A549 (cell line): Measurements from ENCODE around the gene PBX1. TPM values are rescaled to one million over a fixed set of nuclear protein-coding genes. Genes with fewer than 3 reads are reported as not detected.

Source experiments
- ATAC-seq, 2 experiments: fragments of 200-7000 bp in 1 of 2; fragments of >200 bp in 1 of 2; cut with Nextera tagmentation in 1 of 2; cut with Tn5 transposase in 1 of 2; 3 replicates each; pipeline versions ENCODE4 v1.8.0 to v1.9.1; 2018 to 2020; ENCODE audit warnings: mild to moderate bottlenecking in 1 of 2, moderate library complexity in 1 of 2
- CTCF ChIA-PET: fragments of 300-600 bp; sonication (Branson Sonifier 250); formaldehyde crosslinking; extraction: SDS; loops from one replicate; lab custom pipeline; 2021; ENCODE audit warnings: antibody characterized with exemption, inconsistent platforms; lab: Yijun Ruan, JAX
- POLR2A ChIA-PET: fragments of 350-600 bp; formaldehyde crosslinking; extraction: SDS; loops from one replicate; lab custom pipeline; 2021; ENCODE audit warnings: antibody characterized with exemption, inconsistent platforms; lab: Yijun Ruan, JAX
- DNase-seq, 2 experiments: peaks; one replicate each; pipeline versions ENCODE4 v3.0.0 to v3.0.0-alpha.2; 2011 to 2016; ENCODE audit warnings: low read depth in 1 of 2, low spot score in 1 of 2
- FAIRE-seq: peaks from 2 replicates; lab custom pipeline; 2011; peaks lifted over from hg19 to GRCh38; lab: Jason Lieb, UNC
- H3K27ac ChIP-seq, 2 experiments: fragments of >200 bp; sonication (Bioruptor Twin); formaldehyde crosslinking; 3 replicates each; pipeline ENCODE4 v1.5.1; 2016 to 2017
- H3K4me1 ChIP-seq: fragments of >200 bp; sonication (Bioruptor Twin); formaldehyde crosslinking; 3 replicates; pipeline ENCODE4 v1.6.1; 2016
- H3K4me2 ChIP-seq: fragments of >200 bp; sonication (Bioruptor Twin); formaldehyde crosslinking; 3 replicates; pipeline ENCODE4 v1.6.1; 2016
- H3K4me3 ChIP-seq: fragments of >200 bp; sonication (Bioruptor Twin); formaldehyde crosslinking; 3 replicates; pipeline ENCODE4 v1.5.1; 2016
- H3K9me3 ChIP-seq: fragments of >200 bp; sonication (Bioruptor Twin); formaldehyde crosslinking; 3 replicates; pipeline ENCODE4 v1.6.1; 2016
- CBX2 ChIP-seq: fragments of 200-600 bp; sonication (generic); IDR thresholded peaks from 2 replicates; pipeline ENCODE4 v1.6.1; 2016; ENCODE audit warnings: low read depth, mild to moderate bottlenecking, borderline replicate concordance
- CBX8 ChIP-seq: fragments of 200-600 bp; sonication (generic); IDR thresholded peaks from 2 replicates; pipeline ENCODE4 v1.6.1; 2016
- CEBPB ChIP-seq, 2 experiments: fragments of >200 bp in 1 of 2; sonication (Bioruptor Twin) in 1 of 2; formaldehyde crosslinking in 1 of 2; IDR thresholded peaks; 2 replicates each; pipeline ENCODE4 v1.6.1; 2012 to 2016
- CHD2 ChIP-seq: fragments of 150-350 bp; IDR thresholded peaks from 2 replicates; pipeline ENCODE4 v1.6.1; 2014; ENCODE audit warnings: low read length; ENCODE audit not compliant: partially characterized antibody
- CHD4 ChIP-seq: fragments of 200-600 bp; sonication (generic); IDR thresholded peaks from 2 replicates; pipeline ENCODE4 v1.6.1; 2016; ENCODE audit warnings: antibody characterized with exemption, mild to moderate bottlenecking, borderline replicate concordance
- EHF ChIP-seq: fragments of 250-450 bp; sonication (Bioruptor Pico); IDR thresholded peaks from 2 replicates; pipeline ENCODE4 v1.5.0; 2020; ENCODE audit warnings: mild to moderate bottlenecking
- EP300 ChIP-seq, 2 experiments: fragments of >200 bp; sonication (Bioruptor Twin); formaldehyde crosslinking; IDR thresholded peaks; 2 replicates in 1 of 2; 3 replicates in 1 of 2; pipeline ENCODE4 v1.6.1; 2016 to 2017
- FOSL2 ChIP-seq, 2 experiments: fragments of 450-650 bp in 1 of 2; fragments of >200 bp in 1 of 2; sonication (Bioruptor Twin) in 1 of 2; formaldehyde crosslinking; IDR thresholded peaks; 2 replicates each; pipeline versions ENCODE4 v1.5.0 to v1.6.1; 2016 to 2020; ENCODE audit warnings: mild to moderate bottlenecking in 1 of 2, moderate library complexity in 1 of 2
- FOXS1 ChIP-seq: fragments of 250-450 bp; sonication (Bioruptor Pico); IDR thresholded peaks from 2 replicates; pipeline ENCODE4 v1.5.0; 2020; ENCODE audit warnings: mild to moderate bottlenecking, moderate library complexity
- HEYL ChIP-seq: fragments of 250-450 bp; sonication (Bioruptor Pico); IDR thresholded peaks from 2 replicates; pipeline ENCODE4 v1.8.0; 2021; ENCODE audit warnings: mild to moderate bottlenecking, moderate library complexity
- HOXB13 ChIP-seq: fragments of 250-450 bp; sonication (Bioruptor Pico); IDR thresholded peaks from 2 replicates; pipeline ENCODE4 v1.5.0; 2020; ENCODE audit warnings: low read depth, mild to moderate bottlenecking, moderate library complexity
- KDM5A ChIP-seq: fragments of 200-600 bp; sonication (generic); IDR thresholded peaks from 2 replicates; pipeline ENCODE4 v1.6.1; 2016; ENCODE audit warnings: antibody characterized with exemption, mild to moderate bottlenecking
- MAZ ChIP-seq: fragments of 150-350 bp; IDR thresholded peaks from 2 replicates; pipeline ENCODE4 v1.6.1; 2014; ENCODE audit warnings: antibody characterized with exemption, low read depth, low read length, borderline replicate concordance
- NPAS2 ChIP-seq: fragments of 250-450 bp; sonication (Bioruptor Pico); IDR thresholded peaks from 2 replicates; pipeline ENCODE4 v1.8.0; 2022; ENCODE audit warnings: mild to moderate bottlenecking, moderate library complexity, borderline replicate concordance
- NR3C1 ChIP-seq: fragments of >200 bp; sonication (Bioruptor Twin); formaldehyde crosslinking; IDR thresholded peaks from 3 replicates; pipeline ENCODE4 v1.6.1; 2017
- RAD21 ChIP-seq, 2 experiments: fragments of >200 bp in 1 of 2; sonication (Bioruptor Twin) in 1 of 2; formaldehyde crosslinking in 1 of 2; IDR thresholded peaks in 1 of 2; conservative IDR thresholded peaks in 1 of 2; 2 replicates in 1 of 2; 3 replicates in 1 of 2; pipeline ENCODE4 v1.6.1; 2012 to 2018; ENCODE audit warnings: inconsistent platforms in 1 of 2
- RARB ChIP-seq: fragments of 250-450 bp; sonication (Bioruptor Pico); IDR thresholded peaks from 2 replicates; pipeline ENCODE4 v1.8.0; 2021; ENCODE audit warnings: mild to moderate bottlenecking, moderate library complexity
- RCOR1 ChIP-seq: fragments of 150-350 bp; IDR thresholded peaks from 2 replicates; pipeline ENCODE4 v1.6.1; 2014; ENCODE audit warnings: antibody characterized with exemption, low read length, low read depth
- RFX5 ChIP-seq: fragments of 450-650 bp; IDR thresholded peaks from 2 replicates; pipeline ENCODE4 v1.7.1; 2014; ENCODE audit warnings: antibody characterized with exemption, mild to moderate bottlenecking, moderate library complexity
- TFCP2L1 ChIP-seq: fragments of 250-450 bp; sonication (Bioruptor Pico); IDR thresholded peaks from 2 replicates; pipeline ENCODE4 v1.5.0; 2021; ENCODE audit warnings: mild to moderate bottlenecking
- TP53 ChIP-seq: fragments of 250-450 bp; sonication (Bioruptor Pico); IDR thresholded peaks from 2 replicates; pipeline ENCODE4 v1.5.0; 2021; ENCODE audit warnings: mild to moderate bottlenecking, moderate library complexity
- WGBS: methylation state at CpG from one replicate; pipeline ENCODE4 v1.1.6; 2017; ENCODE audit errors: missing lambda C conversion rate; 5-methylcytosine and 5-hydroxymethylcytosine counted together
- polyA plus RNA-seq, 4 experiments: library from polyadenylated mRNA; depleted of rRNA in 3 of 4; stranded (reverse); fragments of >200 nt; fragmentation: RNase III in 1 of 4; extraction: RNeasy Plus Mini Kit Qiagen cat#74134 plus additional on column Dnase treatment in 1 of 4; gene quantifications; 2 replicates in 3 of 4; 3 replicates in 1 of 4; pipeline ENCODE4 v1.2.3, GENCODE V29; 2011 to 2017
- TF ChIP-seq, protein P1 (sequence below): IDR thresholded peaks from 2 replicates; pipeline ENCODE4 v1.6.1; 2012
- TF ChIP-seq, protein P2 (sequence below): IDR thresholded peaks from 2 replicates; pipeline ENCODE4 v1.6.1; 2012; ENCODE audit warnings: low read depth, borderline replicate concordance
- TF ChIP-seq, protein P3 (sequence below): fragments of >200 bp; sonication (Bioruptor Twin); formaldehyde crosslinking; IDR thresholded peaks from 3 replicates; pipeline ENCODE4 v1.5.1; 2016
- TF ChIP-seq, protein P4 (sequence below): fragments of >200 bp; sonication (Bioruptor Twin); formaldehyde crosslinking; IDR thresholded peaks from 3 replicates; pipeline ENCODE4 v1.6.1; 2016

PBX1 gene
- polyA plus RNA-seq, 2 of the 4 experiments (the other 2 are of a cell fraction), result 47.8 to 61.5 TPM

DNA sequence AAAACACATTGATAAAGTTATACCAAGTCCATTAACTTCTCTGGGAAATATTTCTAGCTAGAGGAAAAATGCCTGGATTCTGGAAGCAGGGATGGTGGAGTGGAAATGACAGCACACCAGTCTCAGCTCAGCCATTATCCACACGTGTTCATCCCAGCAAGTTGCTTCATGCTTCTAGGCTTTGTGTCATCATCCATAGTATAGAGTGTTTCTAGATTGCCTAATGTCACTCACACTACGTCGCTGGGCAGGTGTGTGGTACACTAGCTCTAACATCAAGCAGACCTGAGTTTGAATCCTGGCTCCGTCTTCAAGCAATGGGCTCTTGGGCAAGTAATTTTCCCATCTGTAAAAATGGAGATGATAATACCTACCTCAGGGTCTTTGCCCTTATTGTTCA is 326.3 kb downstream of the PBX1 start:
- POLR2A ChIA-PET, result no interaction called here
- Histone ChIP-seq H3K27ac (no peak overlapping the region), H3K4me2 (no peak overlapping the region), H3K4me3 (no peak overlapping the region), H3K9me3 (no peaks in the 10 kb centered on the region), H3K4me1 (no peaks in the 10 kb centered on the region)
- DNase-seq, result no peak
- 33% methylated on average over 4 of the region's 4 CpGs for WGBS
- no peak for ATAC-seq
- no peak for FAIRE-seq
- no peak for TF ChIP-seq KDM5A
- TF ChIP-seq RAD21 (conservative IDR thresholded peaks at IDR 0.05 in 1 of 2, IDR thresholded peaks at IDR 0.05 in 1 of 2), result no peak
- TF ChIP-seq, protein P1, sequence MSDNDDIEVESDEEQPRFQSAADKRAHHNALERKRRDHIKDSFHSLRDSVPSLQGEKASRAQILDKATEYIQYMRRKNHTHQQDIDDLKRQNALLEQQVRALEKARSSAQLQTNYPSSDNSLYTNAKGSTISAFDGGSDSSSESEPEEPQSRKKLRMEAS, result no peak
- TF ChIP-seq FOXS1 (CRISPR knock-in tag), result no peak
- TF ChIP-seq RCOR1, result no peak
- no peak for TF ChIP-seq TP53 (CRISPR knock-in tag)
- TF ChIP-seq CBX2, result no peak
- TF ChIP-seq NPAS2 (CRISPR knock-in tag), result no peak
- TF ChIP-seq TFCP2L1 (CRISPR knock-in tag), result no peak
- TF ChIP-seq RFX5, result no peak
- TF ChIP-seq CBX8, result no peak
- no peak for TF ChIP-seq FOSL2 (IDR thresholded peaks at IDR 0.05)
- no peak for TF ChIP-seq FOSL2 (CRISPR knock-in tag; IDR thresholded peaks at IDR 0.05)
- TF ChIP-seq CHD2, result no peak
- TF ChIP-seq EHF (CRISPR knock-in tag), result no peak
- no peak for TF ChIP-seq RARB (CRISPR knock-in tag)
- TF ChIP-seq EP300 (IDR thresholded peaks at IDR 0.05), result no peak
- TF ChIP-seq CHD4, result no peak
- TF ChIP-seq, protein P2, sequence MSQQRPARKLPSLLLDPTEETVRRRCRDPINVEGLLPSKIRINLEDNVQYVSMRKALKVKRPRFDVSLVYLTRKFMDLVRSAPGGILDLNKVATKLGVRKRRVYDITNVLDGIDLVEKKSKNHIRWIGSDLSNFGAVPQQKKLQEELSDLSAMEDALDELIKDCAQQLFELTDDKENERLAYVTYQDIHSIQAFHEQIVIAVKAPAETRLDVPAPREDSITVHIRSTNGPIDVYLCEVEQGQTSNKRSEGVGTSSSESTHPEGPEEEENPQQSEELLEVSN, result no peak
- no peak for TF ChIP-seq MAZ
- TF ChIP-seq HEYL, result no peak
- CTCF ChIA-PET, result no interaction called here

DNA sequence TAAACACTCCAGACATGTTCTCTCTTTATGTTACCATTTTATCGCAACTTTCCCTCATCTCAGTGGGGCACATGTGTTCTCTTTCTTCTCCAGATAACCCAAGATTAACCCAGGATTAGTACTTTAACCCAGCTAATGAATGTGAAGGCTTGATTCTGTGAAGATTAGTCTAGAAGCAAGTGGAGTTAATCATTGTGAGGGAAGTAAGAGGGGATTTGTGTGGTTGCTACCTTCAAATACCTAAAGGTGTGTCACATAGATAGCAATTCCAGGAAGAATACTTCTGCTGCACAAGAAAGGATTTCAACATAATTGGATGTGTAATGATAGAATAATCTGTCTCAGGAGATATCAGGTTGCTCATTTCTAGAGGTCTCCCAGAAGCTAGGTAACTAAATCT is 327.1 kb downstream of the PBX1 start:
- POLR2A ChIA-PET, result no interaction called here
- FAIRE-seq, result no peak
- ATAC-seq, result no peak
- DNase-seq, result no peak
- no peak for TF ChIP-seq CEBPB (IDR thresholded peaks at IDR 0.05)
- no peak for TF ChIP-seq EHF (CRISPR knock-in tag)
- no peak for TF ChIP-seq FOSL2 (IDR thresholded peaks at IDR 0.05)
- no peak for TF ChIP-seq FOSL2 (CRISPR knock-in tag; IDR thresholded peaks at IDR 0.05)
- no peak for TF ChIP-seq RAD21 (conservative IDR thresholded peaks at IDR 0.05 in 1 of 2, IDR thresholded peaks at IDR 0.05 in 1 of 2)
- TF ChIP-seq NR3C1, result no peak
- TF ChIP-seq, protein P3, sequence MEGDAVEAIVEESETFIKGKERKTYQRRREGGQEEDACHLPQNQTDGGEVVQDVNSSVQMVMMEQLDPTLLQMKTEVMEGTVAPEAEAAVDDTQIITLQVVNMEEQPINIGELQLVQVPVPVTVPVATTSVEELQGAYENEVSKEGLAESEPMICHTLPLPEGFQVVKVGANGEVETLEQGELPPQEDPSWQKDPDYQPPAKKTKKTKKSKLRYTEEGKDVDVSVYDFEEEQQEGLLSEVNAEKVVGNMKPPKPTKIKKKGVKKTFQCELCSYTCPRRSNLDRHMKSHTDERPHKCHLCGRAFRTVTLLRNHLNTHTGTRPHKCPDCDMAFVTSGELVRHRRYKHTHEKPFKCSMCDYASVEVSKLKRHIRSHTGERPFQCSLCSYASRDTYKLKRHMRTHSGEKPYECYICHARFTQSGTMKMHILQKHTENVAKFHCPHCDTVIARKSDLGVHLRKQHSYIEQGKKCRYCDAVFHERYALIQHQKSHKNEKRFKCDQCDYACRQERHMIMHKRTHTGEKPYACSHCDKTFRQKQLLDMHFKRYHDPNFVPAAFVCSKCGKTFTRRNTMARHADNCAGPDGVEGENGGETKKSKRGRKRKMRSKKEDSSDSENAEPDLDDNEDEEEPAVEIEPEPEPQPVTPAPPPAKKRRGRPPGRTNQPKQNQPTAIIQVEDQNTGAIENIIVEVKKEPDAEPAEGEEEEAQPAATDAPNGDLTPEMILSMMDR, result no peak
- TF ChIP-seq, protein P4, sequence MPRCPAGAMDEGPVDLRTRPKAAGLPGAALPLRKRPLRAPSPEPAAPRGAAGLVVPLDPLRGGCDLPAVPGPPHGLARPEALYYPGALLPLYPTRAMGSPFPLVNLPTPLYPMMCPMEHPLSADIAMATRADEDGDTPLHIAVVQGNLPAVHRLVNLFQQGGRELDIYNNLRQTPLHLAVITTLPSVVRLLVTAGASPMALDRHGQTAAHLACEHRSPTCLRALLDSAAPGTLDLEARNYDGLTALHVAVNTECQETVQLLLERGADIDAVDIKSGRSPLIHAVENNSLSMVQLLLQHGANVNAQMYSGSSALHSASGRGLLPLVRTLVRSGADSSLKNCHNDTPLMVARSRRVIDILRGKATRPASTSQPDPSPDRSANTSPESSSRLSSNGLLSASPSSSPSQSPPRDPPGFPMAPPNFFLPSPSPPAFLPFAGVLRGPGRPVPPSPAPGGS, result no peak
- TF ChIP-seq CBX8, result no peak
- TF ChIP-seq HOXB13 (CRISPR knock-in tag), result no peak
- TF ChIP-seq KDM5A, result no peak
- Histone ChIP-seq H3K4me2 (no peak overlapping the region), H3K4me1 (no peaks in the 10 kb centered on the region), H3K27ac (no peak overlapping the region), H3K9me3 (no peaks in the 10 kb centered on the region), H3K4me3 (no peak overlapping the region)
- 92% methylated on average over 1 of the region's 1 CpG for WGBS
- CTCF ChIA-PET, result no interaction called here
